KOPT-K1 (cell line): ENCODE results near the gene GNAO1.
"Not testable (repeated sequence)": the region's sequence is repeated elsewhere in the genome, so short reads cannot be mapped to it uniquely, and the experiment has no call there.

ENCODE experiments used
- H3K27ac ChIP-seq: fragments of 200-600 bp; sonication (generic); 2 replicates; pipeline ENCODE4 v1.5.1; 2016; ENCODE audit warnings: antibody characterized with exemption, mild to moderate bottlenecking, low read depth, low read length; ENCODE audit not compliant: poor library complexity, severe bottlenecking
- H3K36me3 ChIP-seq: fragments of 200-600 bp; sonication (generic); 2 replicates; pipeline ENCODE4 v1.5.1; 2017; ENCODE audit warnings: antibody characterized with exemption, mild to moderate bottlenecking, low read length, moderate library complexity; ENCODE audit not compliant: insufficient read depth
- H3K9me3 ChIP-seq: fragments of 200-600 bp; sonication (generic); 2 replicates; pipeline ENCODE4 v1.5.1; 2017; ENCODE audit warnings: antibody characterized with exemption, low read length, mild to moderate bottlenecking; ENCODE audit not compliant: insufficient read depth, poor library complexity, severe bottlenecking

Gene GNAO1

DNA sequence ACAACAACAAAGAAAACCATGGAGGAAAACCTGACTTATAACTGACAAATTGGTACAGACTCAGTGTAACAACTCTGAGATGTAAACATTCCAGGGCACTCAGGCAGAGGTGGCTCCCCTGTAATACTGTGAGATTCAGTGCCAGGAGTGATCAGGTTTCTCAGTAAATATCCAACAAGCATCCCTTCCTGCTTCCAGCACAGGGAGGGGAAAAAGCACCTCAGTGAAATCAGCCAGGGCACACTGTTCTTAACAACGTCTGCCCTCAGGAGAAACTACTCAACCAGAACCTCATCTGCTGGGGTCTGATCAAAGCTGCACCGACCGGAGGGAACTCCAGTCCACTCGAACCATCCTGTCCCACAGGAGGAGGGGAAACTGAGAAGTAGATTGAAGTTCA lies 181.7 kb downstream of the GNAO1 start:
- Histone ChIP-seq H3K36me3 (peaks cover 34% of the 10 kb centered on the region), H3K9me3 (no peaks in the 10 kb centered on the region), H3K27ac (no peak overlapping the region)

DNA sequence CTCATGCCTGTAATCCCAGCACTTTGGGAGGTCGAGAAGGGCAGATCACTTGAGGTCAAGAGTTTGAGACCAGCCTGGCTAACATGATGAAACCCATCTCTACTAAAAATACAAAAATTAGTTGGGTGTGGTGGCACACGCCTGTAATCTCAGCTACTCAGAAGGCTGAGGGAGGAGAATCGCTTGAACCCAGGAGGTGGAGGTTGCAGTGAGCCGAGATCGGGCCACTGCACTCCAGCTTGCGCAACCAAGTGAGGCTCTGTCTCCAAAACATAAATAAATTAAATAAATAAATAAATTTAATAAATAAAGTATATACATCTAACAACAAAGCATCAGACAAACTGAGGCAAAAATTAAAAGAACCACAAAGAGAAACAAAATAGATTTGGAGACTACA lies 184.5 kb downstream of the GNAO1 start:
- Histone ChIP-seq H3K36me3 (peaks cover 42% of the 10 kb centered on the region), H3K9me3 (peaks cover 19% of the 10 kb centered on the region)
- not testable (repeated sequence) for H3K27ac ChIP-seq

DNA sequence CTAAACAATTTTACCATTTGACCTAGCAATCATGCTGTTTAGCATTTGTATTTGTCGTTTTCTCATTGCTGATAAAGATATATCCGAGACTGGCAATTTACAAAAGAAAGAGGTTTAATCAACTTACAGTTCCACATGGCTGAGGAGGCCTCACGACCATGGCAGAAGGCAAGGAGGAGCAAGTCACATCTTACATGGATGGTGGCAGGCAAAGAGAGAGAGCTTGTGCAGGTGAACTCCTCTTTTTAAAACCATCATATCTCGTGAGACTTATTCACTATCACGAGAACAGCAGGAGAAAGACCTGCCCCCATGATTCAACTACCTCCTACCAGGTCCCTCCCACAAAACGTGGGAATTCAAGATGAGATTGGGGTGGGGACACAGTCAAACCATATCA lies 187.8 kb downstream of the GNAO1 start:
- H3K36me3 ChIP-seq, result peaks cover 65% of the 10 kb centered on the region
- not testable (repeated sequence) for H3K27ac ChIP-seq
- H3K9me3 ChIP-seq, result peaks cover 33% of the 10 kb centered on the region

DNA sequence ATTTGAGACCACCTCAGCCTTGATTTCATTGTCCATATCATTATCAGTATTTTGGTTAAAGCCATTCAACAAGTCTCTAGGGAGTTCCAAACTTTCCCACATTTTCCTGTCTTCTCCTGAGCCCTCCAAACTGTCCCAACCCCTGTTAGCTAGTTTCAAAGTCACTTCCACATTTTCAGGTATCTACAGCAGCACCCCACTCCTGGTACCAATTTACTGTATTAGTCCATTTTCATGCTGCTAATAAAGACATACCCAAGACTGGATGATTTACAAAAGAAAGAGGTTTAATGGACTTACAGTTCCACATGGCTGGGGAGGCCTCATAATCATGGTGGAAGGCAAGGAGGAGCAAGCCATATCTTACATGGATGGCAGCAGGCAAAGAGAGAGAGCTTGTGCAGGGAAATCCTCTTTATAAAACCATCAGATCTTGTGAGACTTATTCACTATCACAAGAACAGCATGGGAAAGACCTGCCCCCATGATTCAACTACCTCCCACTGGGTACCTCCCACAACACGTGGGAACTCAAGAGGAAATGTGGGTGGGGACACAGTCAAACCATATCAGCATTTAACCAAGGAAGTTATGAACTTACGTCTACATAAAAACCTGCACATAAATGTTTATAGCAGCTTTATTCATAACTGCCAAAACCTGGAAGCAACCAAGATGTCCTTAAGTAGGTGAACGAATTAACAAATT lies 189.6 kb downstream of the GNAO1 start:
- peaks cover 73% of the 10 kb centered on the region for H3K36me3 ChIP-seq
- peaks cover 33% of the 10 kb centered on the region for H3K9me3 ChIP-seq
- H3K27ac ChIP-seq, result not testable (repeated sequence)

DNA sequence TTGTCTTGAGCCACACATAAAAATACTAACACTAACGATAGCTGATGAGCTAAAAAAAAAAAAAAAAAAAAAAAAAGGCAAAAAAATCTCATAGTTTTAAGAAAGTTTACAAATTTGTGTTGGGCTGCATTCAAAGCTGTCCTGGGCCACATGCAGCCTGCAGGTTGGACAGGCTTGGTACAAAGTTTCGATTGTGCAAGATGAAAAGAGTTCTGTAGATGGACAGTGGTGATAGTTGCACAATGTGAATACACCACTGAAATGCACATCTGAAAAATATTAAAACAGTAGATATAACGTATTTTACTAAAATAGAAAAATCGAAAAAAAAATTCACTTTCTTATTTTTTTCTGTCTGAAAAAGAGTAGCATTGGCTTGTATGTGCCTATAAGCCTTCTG lies 191.2 kb downstream of the GNAO1 start:
- Histone ChIP-seq H3K36me3 (peaks cover 87% of the 10 kb centered on the region), H3K27ac (no peak overlapping the region), H3K9me3 (peaks cover 33% of the 10 kb centered on the region)

DNA sequence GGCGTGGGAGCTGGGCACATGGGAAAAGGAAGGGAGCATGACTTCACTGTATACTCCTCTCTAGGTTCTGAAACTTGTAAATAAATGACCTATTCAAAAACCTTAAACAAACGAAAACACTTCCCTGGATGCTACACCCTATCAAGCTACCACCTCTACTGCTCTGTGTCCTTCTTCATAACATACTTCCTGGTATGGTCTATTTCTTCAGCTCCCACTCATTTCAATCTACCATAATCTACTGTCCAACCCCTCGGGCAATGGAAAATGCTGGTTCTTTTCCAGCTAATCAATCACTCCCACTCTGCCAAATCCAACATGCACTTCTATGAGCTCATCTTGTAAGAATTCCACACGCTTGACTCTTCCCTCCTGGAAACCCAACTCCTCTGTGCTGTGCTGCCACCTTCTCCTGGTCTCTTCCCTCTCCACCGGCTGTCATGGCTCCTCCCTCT lies 191.6 kb downstream of the GNAO1 start:
- peaks cover 33% of the 10 kb centered on the region for H3K9me3 ChIP-seq

DNA sequence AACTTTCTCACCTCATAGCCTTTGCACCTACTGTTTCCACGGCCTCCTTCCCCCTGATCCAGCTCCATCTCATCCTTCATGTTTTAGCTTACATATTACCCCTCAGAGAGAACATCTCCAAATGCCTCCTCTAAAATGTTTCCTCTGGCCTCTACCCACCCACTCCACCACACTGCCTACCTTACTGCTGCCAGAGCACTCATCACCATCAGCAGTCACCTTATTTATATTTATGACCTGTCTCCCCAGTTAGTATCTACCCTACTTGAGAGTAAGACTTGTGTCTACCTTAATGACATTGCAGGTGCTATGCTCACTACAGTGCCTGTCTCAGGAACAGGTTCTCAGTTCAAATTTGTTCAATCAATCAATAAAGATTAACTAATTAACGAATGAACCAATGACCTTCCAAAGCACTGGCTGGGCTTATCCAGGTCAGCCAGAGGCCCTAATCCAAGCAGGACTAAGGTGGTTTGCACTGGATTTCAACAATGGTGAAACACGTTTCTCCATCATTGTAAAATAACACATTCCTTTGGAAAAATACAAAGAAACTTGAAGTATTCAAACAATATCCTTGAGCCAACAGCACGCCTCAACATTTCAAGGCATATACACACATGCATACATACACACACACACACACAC lies 192.9 kb downstream of the GNAO1 start:
- peaks cover 97% of the 10 kb centered on the region for H3K36me3 ChIP-seq
- H3K9me3 ChIP-seq, result peaks cover 30% of the 10 kb centered on the region
- H3K27ac ChIP-seq, result no peak overlapping the region

More for the DNA sequence above, 191.6 kb downstream of the GNAO1 start:
- Histone ChIP-seq H3K27ac (no peak overlapping the region), H3K36me3 (peaks cover 91% of the 10 kb centered on the region)

DNA sequence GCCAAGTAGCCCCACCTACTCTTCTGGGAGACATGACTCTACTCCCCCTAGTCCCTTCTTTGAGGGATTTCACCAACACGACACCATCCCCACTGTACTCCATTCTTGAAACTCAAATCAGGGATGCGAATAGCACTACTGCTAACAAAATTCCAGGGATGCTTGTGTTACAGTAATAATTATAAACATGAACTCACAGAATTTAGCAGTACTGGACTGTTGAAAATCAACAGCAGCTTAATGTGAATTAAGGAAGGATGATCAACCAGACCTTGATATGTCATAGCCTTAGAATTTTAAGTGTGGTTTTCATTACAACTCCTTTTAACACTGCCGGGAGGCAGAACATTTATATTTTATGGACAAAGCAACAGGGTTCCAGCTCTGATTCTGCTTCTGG lies 196.1 kb downstream of the GNAO1 start:
- Histone ChIP-seq H3K9me3 (no peaks in the 10 kb centered on the region), H3K36me3 (peaks cover 91% of the 10 kb centered on the region), H3K27ac (no peak overlapping the region)

DNA sequence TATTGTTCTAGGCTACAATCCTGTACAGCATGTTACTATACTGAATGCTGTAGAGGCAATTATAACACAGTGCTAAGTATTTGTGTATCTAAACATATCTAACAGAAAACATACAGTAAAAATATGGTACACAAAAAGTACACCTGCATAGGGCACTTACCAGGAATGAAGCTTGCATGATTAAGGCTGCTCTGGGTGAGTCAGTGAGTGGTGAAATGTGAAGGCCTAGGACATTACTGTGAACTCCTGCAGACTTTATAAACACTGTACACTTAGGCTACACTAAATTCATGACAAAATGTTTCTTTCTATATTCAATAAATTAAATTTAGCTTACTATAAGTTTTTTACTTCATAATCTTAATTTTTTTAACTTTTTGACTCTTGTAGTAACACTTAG lies 196.9 kb downstream of the GNAO1 start:
- H3K27ac ChIP-seq, result no peak overlapping the region

DNA sequence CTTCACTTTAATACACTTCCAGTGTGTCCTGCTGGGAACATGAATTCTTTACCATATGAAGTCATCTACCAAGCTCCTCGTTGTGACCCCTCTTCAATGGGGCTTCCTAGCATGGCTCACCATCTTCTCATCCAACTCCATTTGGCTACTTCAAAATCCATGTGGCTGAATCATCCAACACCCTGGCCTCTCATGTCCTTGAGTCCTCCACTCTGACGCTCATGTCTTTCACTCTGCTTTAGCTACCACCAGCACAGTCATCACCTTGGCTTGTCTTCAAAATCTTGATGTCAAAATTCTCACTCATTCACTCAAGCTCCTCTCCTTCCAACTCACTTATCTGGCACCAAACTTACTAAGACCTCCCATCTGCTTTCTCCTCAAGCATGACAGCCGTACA lies 198.3 kb downstream of the GNAO1 start:
- peaks cover 70% of the 10 kb centered on the region for H3K36me3 ChIP-seq
- H3K27ac ChIP-seq, result no peak overlapping the region
- no peaks in the 10 kb centered on the region for H3K9me3 ChIP-seq

More for the DNA sequence above, 196.9 kb downstream of the GNAO1 start:
- Histone ChIP-seq H3K9me3 (no peaks in the 10 kb centered on the region), H3K36me3 (peaks cover 83% of the 10 kb centered on the region)

DNA sequence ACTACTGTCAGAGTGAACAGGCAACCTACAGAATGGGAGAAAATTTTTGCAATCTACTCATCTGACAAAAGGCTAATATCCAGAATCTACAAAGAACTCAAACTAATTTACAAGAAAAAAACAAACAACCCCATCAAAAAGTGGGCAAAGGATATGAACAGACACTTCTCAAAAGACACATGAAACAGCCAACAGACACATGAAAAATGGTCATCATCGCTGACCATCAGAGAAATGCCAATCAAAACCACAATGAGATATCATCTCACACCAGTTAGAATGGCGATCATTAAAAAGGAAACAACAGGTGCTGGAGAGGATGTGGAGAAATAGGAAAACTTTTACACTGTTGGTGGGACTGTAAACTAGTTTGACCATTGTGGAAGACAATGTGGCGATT lies 205.4 kb downstream of the GNAO1 start:
- not testable (repeated sequence) for H3K9me3 ChIP-seq, H3K27ac ChIP-seq
- peaks cover 34% of the 10 kb centered on the region for H3K36me3 ChIP-seq

DNA sequence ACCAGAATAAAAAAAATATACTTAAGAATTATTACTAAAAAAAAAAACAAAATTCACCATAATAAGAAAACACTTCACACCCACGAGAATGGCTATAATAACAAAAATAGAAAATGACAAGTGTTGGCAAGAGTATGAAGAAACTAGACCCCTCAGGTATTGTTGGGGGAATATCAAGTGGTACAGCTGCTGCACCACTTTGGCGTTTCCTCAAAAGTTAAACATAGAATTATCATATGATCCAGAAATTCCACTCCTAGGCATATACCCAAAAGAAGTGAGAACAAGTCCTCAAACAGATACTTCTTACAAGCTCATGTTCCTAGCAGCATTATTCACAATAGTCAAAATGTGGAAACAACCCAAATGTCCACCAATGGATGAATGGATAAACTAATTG lies 207.8 kb downstream of the GNAO1 start:
- H3K27ac ChIP-seq, result no peak overlapping the region
- no peaks in the 10 kb centered on the region for H3K9me3 ChIP-seq
- H3K36me3 ChIP-seq, result peaks cover 51% of the 10 kb centered on the region

DNA sequence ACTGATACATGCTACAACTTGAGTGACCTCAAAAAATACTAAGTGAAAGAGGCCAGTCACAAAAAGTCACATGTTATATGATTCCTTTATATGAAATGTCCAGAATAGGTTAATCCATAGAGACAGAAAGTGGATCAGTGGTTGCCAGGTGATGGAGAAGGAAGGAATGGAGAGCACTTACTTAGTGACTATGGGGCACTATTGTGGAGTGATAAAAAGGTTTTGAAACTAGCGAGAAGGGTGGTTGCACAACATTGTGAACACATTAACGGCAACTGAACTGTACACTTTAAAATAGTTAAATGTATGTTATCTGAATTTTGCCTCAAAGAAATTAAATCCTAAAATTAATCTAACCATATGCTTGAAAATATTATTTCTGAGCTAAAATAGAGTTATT lies 208.2 kb downstream of the GNAO1 start:
- Histone ChIP-seq H3K27ac (no peak overlapping the region), H3K9me3 (no peaks in the 10 kb centered on the region), H3K36me3 (peaks cover 55% of the 10 kb centered on the region)

DNA sequence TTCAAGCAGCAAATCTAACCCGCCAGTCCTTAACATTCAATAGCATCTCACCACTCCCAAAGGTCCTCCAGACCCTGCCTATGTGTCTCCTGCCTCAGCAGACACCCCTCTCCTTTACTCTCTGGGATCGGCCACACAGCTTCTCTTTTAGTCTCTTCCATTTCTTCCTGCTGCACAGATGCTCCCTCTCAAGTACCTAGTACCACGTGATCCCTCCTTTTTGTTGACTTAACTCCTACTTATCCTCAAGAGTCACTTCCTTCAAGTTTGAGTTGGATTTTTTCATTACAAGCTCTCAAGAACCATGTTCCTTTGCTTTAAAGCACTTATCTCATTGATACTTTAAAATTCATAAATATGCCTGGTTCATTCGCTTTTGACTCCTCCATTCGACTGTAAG lies 209.2 kb downstream of the GNAO1 start:
- Histone ChIP-seq H3K9me3 (no peaks in the 10 kb centered on the region), H3K36me3 (peaks cover 65% of the 10 kb centered on the region), H3K27ac (no peak overlapping the region)

DNA sequence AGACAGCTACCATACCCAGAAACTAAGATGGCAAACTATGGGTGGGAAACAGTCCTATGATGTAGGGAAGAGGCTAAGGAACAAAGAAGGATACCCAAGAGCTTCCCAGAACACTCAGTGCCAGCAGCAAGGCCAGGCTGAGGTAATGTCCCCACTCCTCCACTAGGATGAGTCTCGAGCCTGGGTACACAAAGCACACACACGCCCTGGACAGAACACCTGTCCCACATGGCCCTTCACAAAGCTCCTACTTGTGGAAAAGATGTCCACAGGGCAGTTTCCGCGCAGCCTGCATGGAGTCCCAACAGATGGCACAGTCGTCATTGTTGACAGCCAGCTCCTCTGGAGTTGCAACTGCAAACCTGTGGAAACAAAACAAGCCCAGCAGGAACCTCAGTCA lies 210.2 kb downstream of the GNAO1 start:
- H3K9me3 ChIP-seq, result no peaks in the 10 kb centered on the region
- H3K27ac ChIP-seq, result no peak overlapping the region
- H3K36me3 ChIP-seq, result peaks cover 67% of the 10 kb centered on the region
